HCT116 (cell line): ENCODE data around the gene CACNG6. TPM values are rescaled to one million over a fixed set of nuclear protein-coding genes. Genes with fewer than 3 reads are reported as not detected.

Source experiments
- ATAC-seq: fragments of 200-7000 bp; cut with Tn5 transposase; 2 replicates; pipeline ENCODE4 v1.9.1; 2020; ENCODE audit warnings: mild to moderate bottlenecking, moderate library complexity
- BruUV-seq: library from RNA; stranded (reverse); fragments of 400-500 nt; replicated peaks from 2 replicates; lab custom pipeline; 2021; lab: Mats Ljungman, UMichigan
- CTCF ChIA-PET: fragments of 300-600 bp; sonication (Branson Sonifier 250); formaldehyde crosslinking; loops from one replicate; lab custom pipeline; 2021; ENCODE audit warnings: antibody characterized with exemption; lab: Charles Lee
- POLR2A ChIA-PET: fragments of 300-600, 350-600 bp; sonication (Branson Sonifier 250); formaldehyde crosslinking; loops from one replicate; lab custom pipeline; 2021; ENCODE audit warnings: antibody characterized with exemption; lab: Charles Lee
- RAD21 ChIA-PET, 2 experiments: fragments of 300-600 bp; sonication (Branson Sonifier 250); formaldehyde crosslinking; loops; one replicate each; lab custom pipeline; 2023; ENCODE audit warnings: low total read pairs in 2 of 2; ENCODE audit not compliant: uncharacterized antibody in 2 of 2, unreplicated experiment in 2 of 2, low non-redundant PET in 1 of 2; lab: Charles Lee
- DNase-seq: peaks from one replicate; pipeline ENCODE4 v3.0.0-alpha.2; 2010; ENCODE audit warnings: low read depth, low spot score
- H2AFZ ChIP-seq: fragments of 200-600 bp; shearing (Covaris generic), sonication (generic); 2 replicates; pipeline ENCODE4 v1.6.1; 2017; ENCODE audit warnings: low read depth, mixed run types, mixed read lengths, antibody characterized with exemption, low read length; ENCODE audit not compliant: poor library complexity, severe bottlenecking
- H3K27ac ChIP-seq: 2 replicates; pipeline ENCODE4 v1.5.1; 2012; ENCODE audit warnings: low read depth, low read length
- H3K27me3 ChIP-seq: fragments of 200-600 bp; sonication (generic); 2 replicates; pipeline ENCODE4 v1.6.1; 2016; ENCODE audit warnings: mixed run types, low read length, mixed read lengths; ENCODE audit not compliant: insufficient read depth
- H3K36me3 ChIP-seq, 2 experiments: fragments of 200-500 bp in 1 of 2; fragments of 200-600 bp in 1 of 2; sonication (Bioruptor generic) in 1 of 2; sonication (generic) in 1 of 2; 2 replicates each; pipeline versions ENCODE4 v1.5.1 to v1.6.1; 2014 to 2016; ENCODE audit warnings: low read length in 2 of 2, inconsistent platforms in 1 of 2, mixed read lengths in 1 of 2, mixed run types in 1 of 2; ENCODE audit not compliant: insufficient read depth in 2 of 2, control insufficient read depth in 1 of 2
- H3K4me1 ChIP-seq, 2 experiments: fragments of 200-600 bp in 1 of 2; sonication (generic) in 1 of 2; 2 replicates each; pipeline versions ENCODE4 v1.5.1 to v1.6.1; 2012 to 2017; ENCODE audit warnings: low read length in 2 of 2, inconsistent platforms in 1 of 2, mild to moderate bottlenecking in 1 of 2, mixed read lengths in 1 of 2, mixed run types in 1 of 2, moderate library complexity in 1 of 2; ENCODE audit not compliant: insufficient read depth in 2 of 2, control insufficient read depth in 1 of 2
- H3K4me2 ChIP-seq: fragments of 200-600 bp; sonication (generic); 2 replicates; pipeline ENCODE4 v1.6.1; 2017; ENCODE audit warnings: mixed run types, low read length, mixed read lengths
- H3K4me3 ChIP-seq, 2 experiments: fragments of 200-600 bp in 1 of 2; sonication (generic) in 1 of 2; replicated peaks in 1 of 2; 2 replicates each; pipeline ENCODE4 v1.5.1; 2011 to 2016; ENCODE audit warnings: low read length in 2 of 2, control low read depth in 1 of 2, low read depth in 1 of 2, mild to moderate bottlenecking in 1 of 2, mixed read lengths in 1 of 2, mixed run types in 1 of 2
- H3K79me2 ChIP-seq: fragments of 200-600 bp; sonication (generic); 2 replicates; pipeline ENCODE4 v1.6.1; 2017; ENCODE audit warnings: mild to moderate bottlenecking, mixed run types, low read length, moderate library complexity, mixed read lengths; ENCODE audit not compliant: insufficient read depth
- H3K9ac ChIP-seq: fragments of 200-600 bp; sonication (generic); 2 replicates; pipeline ENCODE4 v1.6.1; 2016; ENCODE audit warnings: low read length, mixed read lengths
- H3K9me2 ChIP-seq: fragments of 200-600 bp; sonication (generic), shearing (Covaris generic); 2 replicates; pipeline ENCODE4 v1.6.1; 2017; ENCODE audit warnings: mixed run types, mild to moderate bottlenecking, moderate library complexity; ENCODE audit not compliant: insufficient read depth
- H3K9me3 ChIP-seq, 2 experiments: fragments of 200-500 bp in 1 of 2; fragments of 200-600 bp in 1 of 2; sonication (Bioruptor generic) in 1 of 2; sonication (generic) in 1 of 2; 2 replicates each; pipeline ENCODE4 v1.6.1; 2014 to 2017; ENCODE audit warnings: low read length in 2 of 2, mixed read lengths in 2 of 2, inconsistent platforms in 1 of 2, low read depth in 1 of 2, mild to moderate bottlenecking in 1 of 2, mixed run types in 1 of 2, moderate library complexity in 1 of 2; ENCODE audit not compliant: control insufficient read depth in 1 of 2, insufficient read depth in 1 of 2
- H4K20me1 ChIP-seq: fragments of 200-600 bp; sonication (generic), shearing (Covaris generic); 2 replicates; pipeline ENCODE4 v1.6.1; 2017; ENCODE audit warnings: mixed run types, mild to moderate bottlenecking, moderate library complexity; ENCODE audit not compliant: insufficient read depth
- REST ChIP-seq: IDR thresholded peaks from 2 replicates; pipeline ENCODE4 v1.6.1; 2012; ENCODE audit warnings: low read depth
- intact Hi-C: fragments of 100-400 bp; cut with micrococcal nuclease; formaldehyde crosslinking; loops from 2 replicates; pipeline ENCODE4 v1.10.0; 2022
- total RNA-seq: library from RNA; stranded (reverse); gene quantifications from one replicate; pipeline ENCODE4 v1.2.1, GENCODE V29; 2021; ENCODE audit not compliant: unreplicated experiment
- TF ChIP-seq, protein P1 (sequence below), 3 experiments: fragments of 200-600 bp in 1 of 3; sonication (generic) in 1 of 3; IDR thresholded peaks in 2 of 3; conservative IDR thresholded peaks in 1 of 3; 2 replicates each; pipeline ENCODE4 v1.5.1; 2012 to 2017; ENCODE audit warnings: low read depth in 2 of 3, low read length in 2 of 3, antibody characterized with exemption in 1 of 3, borderline replicate concordance in 1 of 3, control low read depth in 1 of 3, mild to moderate bottlenecking in 1 of 3, mixed read lengths in 1 of 3, mixed run types in 1 of 3, moderate library complexity in 1 of 3; ENCODE audit not compliant: insufficient read depth in 1 of 3

CACNG6 gene
- total RNA-seq, 1 experiment from 2014 or later = 0.15 TPM

- no peak overlapping the region for H3K27ac ChIP-seq
- ChIA-PET POLR2A (no interaction called here), CTCF (no interaction called here), RAD21 (no interaction called here)
- no peaks in the 10 kb centered on the region for H4K20me1 ChIP-seq
- intact Hi-C loops = loop anchor here (5.0 kb wide), 2 partner anchors 86 to 116 kb away; partner anchors contain the start of gene MYADM
- TSS peak; percentile 29 for BruUV-seq
- ATAC-seq = no peak
- H3K4me2 ChIP-seq = 0 out of 2 replicates have a peak overlapping the region, but pooled peaks have one; percentile 17
- no peak overlapping the region for H3K4me3 ChIP-seq
- no peaks in the 10 kb centered on the region for H3K9me2 ChIP-seq
- TF ChIP-seq, protein P1, sequence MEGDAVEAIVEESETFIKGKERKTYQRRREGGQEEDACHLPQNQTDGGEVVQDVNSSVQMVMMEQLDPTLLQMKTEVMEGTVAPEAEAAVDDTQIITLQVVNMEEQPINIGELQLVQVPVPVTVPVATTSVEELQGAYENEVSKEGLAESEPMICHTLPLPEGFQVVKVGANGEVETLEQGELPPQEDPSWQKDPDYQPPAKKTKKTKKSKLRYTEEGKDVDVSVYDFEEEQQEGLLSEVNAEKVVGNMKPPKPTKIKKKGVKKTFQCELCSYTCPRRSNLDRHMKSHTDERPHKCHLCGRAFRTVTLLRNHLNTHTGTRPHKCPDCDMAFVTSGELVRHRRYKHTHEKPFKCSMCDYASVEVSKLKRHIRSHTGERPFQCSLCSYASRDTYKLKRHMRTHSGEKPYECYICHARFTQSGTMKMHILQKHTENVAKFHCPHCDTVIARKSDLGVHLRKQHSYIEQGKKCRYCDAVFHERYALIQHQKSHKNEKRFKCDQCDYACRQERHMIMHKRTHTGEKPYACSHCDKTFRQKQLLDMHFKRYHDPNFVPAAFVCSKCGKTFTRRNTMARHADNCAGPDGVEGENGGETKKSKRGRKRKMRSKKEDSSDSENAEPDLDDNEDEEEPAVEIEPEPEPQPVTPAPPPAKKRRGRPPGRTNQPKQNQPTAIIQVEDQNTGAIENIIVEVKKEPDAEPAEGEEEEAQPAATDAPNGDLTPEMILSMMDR (IDR thresholded peaks at IDR 0.05 in 2 of 3, conservative IDR thresholded peaks at IDR 0.05 in 1 of 3; ENCODE audit: borderline replicate concordance in 1 of 3, insufficient read depth in 1 of 3, low read depth in 2 of 3, low read length in 2 of 3) = no peak
- no peak for TF ChIP-seq REST
- no peaks in the 10 kb centered on the region for H3K27me3 ChIP-seq
- no peaks in the 10 kb centered on the region for H3K9me3 ChIP-seq
- H3K4me1 ChIP-seq = peaks cover 16 to 37% of the 10 kb centered on the region in 2 experiments
- H3K79me2 ChIP-seq = no peaks in the 10 kb centered on the region
- no peak for DNase-seq
- H3K36me3 ChIP-seq = no peaks in the 10 kb centered on the region
- H3K9ac ChIP-seq = no peak overlapping the region
- H2AFZ ChIP-seq = no peak overlapping the region
These were observed 7.8 kb upstream of the CACNG6 start for GRCh38 chr19:53983457-53984289.
